ENCODE data around the gene HCRTR1. TPM values are rescaled to one million over a fixed set of nuclear protein-coding genes. Genes with fewer than 3 reads are reported as not detected.

Gene HCRTR1
- total RNA-seq, 2 experiments from 2014 or later = not detected

GRCh38 chr1:31647106-31647505 lies 29.6 kb downstream of the HCRTR1 start:
- no peaks in the 10 kb centered on the region for H3K27me3 Mint-ChIP-seq
- H3K27ac Mint-ChIP-seq = peak overlapping the region; percentile 100
- H3K9me3 Mint-ChIP-seq = no peaks in the 10 kb centered on the region
- Histone ChIP-seq H3K4me1 (ENCODE audit: insufficient read depth, low read length) (peaks cover 35% of the 10 kb centered on the region), H3K9me3 (ENCODE audit: control insufficient read depth in 1 of 2, insufficient read depth in 1 of 2, low read length in 2 of 2) (no peaks in the 10 kb centered on the region), H3K27me3 (ENCODE audit: control insufficient read depth in 1 of 2, insufficient read depth in 2 of 2, low read length in 2 of 2) (no peaks in the 10 kb centered on the region), H3K27ac (ENCODE audit: low read depth in 1 of 2, low read length in 2 of 2) (no peak overlapping the region), H3K36me3 (ENCODE audit: insufficient read depth, low read length) (no peaks in the 10 kb centered on the region), H3K4me3 (ENCODE audit: low read length) (no peak overlapping the region)
- TF ChIP-seq CTCF (IDR thresholded peaks at IDR 0.05) = no peak
- ATAC-seq (ENCODE audit: poor library complexity) (no peak), DNase-seq (no peak)
- CTCF ChIA-PET = interaction anchor here (1.4 kb wide), 1 partner anchor 116 kb away, joined by 4 read pairs; no protein-coding TSS in a partner anchor
- POLR2A ChIA-PET = no interaction called here
- intact Hi-C loops (cut with DNase I, micrococcal nuclease) = loop anchor here in 1 of 2 experiments (5.0 to 10.0 kb wide), 9 partner anchors 352 to 1538 kb away; partner anchors contain the start of genes BSDC1, CCDC28B, DCDC2B and IQCC
- H3K4me3 Mint-ChIP-seq = peak overlapping the region; percentile 99
- peaks cover 14% of the 10 kb centered on the region for H3K36me3 Mint-ChIP-seq (ENCODE audit: low read depth)
- H3K4me1 Mint-ChIP-seq (ENCODE audit: low read depth) = peaks cover 29% of the 10 kb centered on the region

GRCh38 chr1:31648190-31648589 lies 30.7 kb downstream of the HCRTR1 start:
- H3K4me3 Mint-ChIP-seq = no peak overlapping the region
- H3K27ac ChIP-seq (ENCODE audit: low read depth in 1 of 2, low read length in 2 of 2) = no peak overlapping the region
- ChIA-PET POLR2A (no interaction called here), CTCF (no interaction called here)
- H3K27ac Mint-ChIP-seq = no peak overlapping the region
- no peak for DNase-seq
- H3K9me3 ChIP-seq (ENCODE audit: control insufficient read depth in 1 of 2, insufficient read depth in 1 of 2, low read length in 2 of 2) = no peaks in the 10 kb centered on the region
- no peaks in the 10 kb centered on the region for H3K27me3 Mint-ChIP-seq
- H3K4me1 Mint-ChIP-seq (ENCODE audit: low read depth) = peaks cover 29% of the 10 kb centered on the region
- intact Hi-C loops (cut with DNase I, micrococcal nuclease) = loop anchor here in 1 of 2 experiments (5.0 to 10.0 kb wide), 9 partner anchors 353 to 1537 kb away; partner anchors contain the start of genes BSDC1, CCDC28B, DCDC2B and IQCC
- H3K36me3 Mint-ChIP-seq (ENCODE audit: low read depth) = peaks cover 14% of the 10 kb centered on the region
- no peaks in the 10 kb centered on the region for H3K36me3 ChIP-seq (ENCODE audit: insufficient read depth, low read length)
- H3K27me3 ChIP-seq (ENCODE audit: control insufficient read depth in 1 of 2, insufficient read depth in 2 of 2, low read length in 2 of 2) = no peaks in the 10 kb centered on the region
- no peak overlapping the region for H3K4me3 ChIP-seq (ENCODE audit: low read length)
- no peak for TF ChIP-seq CTCF (IDR thresholded peaks at IDR 0.05)
- no peak for ATAC-seq (ENCODE audit: poor library complexity)
- H3K9me3 Mint-ChIP-seq = no peaks in the 10 kb centered on the region
- H3K4me1 ChIP-seq (ENCODE audit: insufficient read depth, low read length) = peaks cover 26% of the 10 kb centered on the region

GRCh38 chr1:31648641-31649357 lies 31.3 kb downstream of the HCRTR1 start:
- no peak for TF ChIP-seq CTCF (IDR thresholded peaks at IDR 0.05)
- Histone ChIP-seq H3K27me3 (ENCODE audit: control insufficient read depth in 1 of 2, insufficient read depth in 2 of 2, low read length in 2 of 2) (no peaks in the 10 kb centered on the region), H3K4me1 (ENCODE audit: insufficient read depth, low read length) (peaks cover 20% of the 10 kb centered on the region), H3K4me3 (ENCODE audit: low read length) (no peak overlapping the region), H3K27ac (ENCODE audit: low read depth in 1 of 2, low read length in 2 of 2) (no peak overlapping the region), H3K36me3 (ENCODE audit: insufficient read depth, low read length) (no peaks in the 10 kb centered on the region), H3K9me3 (ENCODE audit: control insufficient read depth in 1 of 2, insufficient read depth in 1 of 2, low read length in 2 of 2) (peaks cover 0 to under 1% of the 10 kb centered on the region in 2 experiments)
- intact Hi-C loops (cut with DNase I, micrococcal nuclease) = loop anchor here in 1 of 2 experiments (5.0 to 10.0 kb wide), 9 partner anchors 354 to 1536 kb away; partner anchors contain the start of genes BSDC1, CCDC28B, DCDC2B and IQCC
- Mint-ChIP-seq H3K27me3 (no peaks in the 10 kb centered on the region), H3K9me3 (no peaks in the 10 kb centered on the region), H3K4me3 (no peak overlapping the region), H3K36me3 (ENCODE audit: low read depth) (peaks cover 14% of the 10 kb centered on the region), H3K4me1 (ENCODE audit: low read depth) (peaks cover 23% of the 10 kb centered on the region), H3K27ac (no peak overlapping the region)
- no peak for ATAC-seq (ENCODE audit: poor library complexity)
- DNase-seq = no peak
- CTCF ChIA-PET = no interaction called here
- POLR2A ChIA-PET = no interaction called here

Data from CD4-positive, alpha-beta T cell (primary cell).